Trophoblast cell (in vitro differentiated cells and primary cell): ENCODE measurements around the gene MYCBPAP.

Experiments used
- DNase-seq, 2 donors: peaks; one replicate each; pipeline ENCODE4 v3.0.0-alpha.2; 2016
- H2AFZ ChIP-seq: 2 replicates; pipeline ENCODE4 v1.6.1; 2013; ENCODE audit warnings: low read length, moderate library complexity, mild to moderate bottlenecking; ENCODE audit not compliant: insufficient read depth, poor library complexity
- H2AK5ac ChIP-seq: 2 replicates; pipeline ENCODE4 v1.6.1; 2013; ENCODE audit warnings: mild to moderate bottlenecking, low read length
- H2BK120ac ChIP-seq: 2 replicates; pipeline ENCODE4 v1.6.1; 2013; ENCODE audit warnings: low read length, mild to moderate bottlenecking, moderate library complexity; ENCODE audit not compliant: insufficient read depth, poor library complexity
- H2BK12ac ChIP-seq: 2 replicates; pipeline ENCODE4 v1.6.1; 2013; ENCODE audit warnings: mild to moderate bottlenecking, low read length, moderate library complexity
- H2BK5ac ChIP-seq: 2 replicates; pipeline ENCODE4 v1.6.1; 2013; ENCODE audit warnings: low read length, low read depth, moderate library complexity, mild to moderate bottlenecking; ENCODE audit not compliant: poor library complexity
- H3K14ac ChIP-seq: 2 replicates; pipeline ENCODE4 v1.6.1; 2013; ENCODE audit warnings: mild to moderate bottlenecking, low read length
- H3K18ac ChIP-seq: 2 replicates; pipeline ENCODE4 v1.6.1; 2013; ENCODE audit warnings: mild to moderate bottlenecking, low read length
- H3K23ac ChIP-seq: 2 replicates; pipeline ENCODE4 v1.6.1; 2013; ENCODE audit warnings: low read length
- H3K27ac ChIP-seq: 2 replicates; pipeline ENCODE4 v1.5.1; 2013; ENCODE audit warnings: low read depth, mild to moderate bottlenecking, inconsistent platforms, low read length, moderate library complexity
- H3K27me3 ChIP-seq: 2 replicates; pipeline ENCODE4 v1.6.1; 2013; ENCODE audit warnings: inconsistent platforms, mild to moderate bottlenecking, low read length, moderate library complexity; ENCODE audit not compliant: insufficient read depth
- H3K36me3 ChIP-seq, 2 experiments: 1 replicate in 1 of 2; 2 replicates in 1 of 2; pipeline ENCODE4 v1.6.1; 2013; ENCODE audit warnings: low read length in 2 of 2, mild to moderate bottlenecking in 2 of 2, moderate library complexity in 1 of 2; ENCODE audit not compliant: insufficient read depth in 2 of 2, control insufficient read depth in 1 of 2
- H3K4ac ChIP-seq: 2 replicates; pipeline ENCODE4 v1.6.1; 2013; ENCODE audit warnings: low read depth, mild to moderate bottlenecking, low read length, moderate library complexity
- H3K4me1 ChIP-seq, 2 experiments: 1 replicate in 1 of 2; 2 replicates in 1 of 2; pipeline ENCODE4 v1.6.1; 2013; ENCODE audit warnings: low read length in 2 of 2, mild to moderate bottlenecking in 2 of 2, moderate library complexity in 1 of 2; ENCODE audit not compliant: insufficient read depth in 2 of 2, control insufficient read depth in 1 of 2
- H3K4me2 ChIP-seq: 2 replicates; pipeline ENCODE4 v1.6.1; 2013; ENCODE audit warnings: inconsistent platforms, mild to moderate bottlenecking, low read length, moderate library complexity
- H3K4me3 ChIP-seq: 2 replicates; pipeline ENCODE4 v1.5.1; 2013; ENCODE audit warnings: mild to moderate bottlenecking, low read depth, low read length, inconsistent platforms
- H3K79me1 ChIP-seq: one replicate; pipeline ENCODE4 v1.6.1; 2013; ENCODE audit warnings: low read length
- H3K79me2 ChIP-seq: 2 replicates; pipeline ENCODE4 v1.6.1; 2013; ENCODE audit warnings: low read length, mild to moderate bottlenecking; ENCODE audit not compliant: control insufficient read depth, insufficient read depth, poor library complexity
- H3K9ac ChIP-seq: 2 replicates; pipeline ENCODE4 v1.6.1; 2013; ENCODE audit warnings: mild to moderate bottlenecking, low read length
- H3K9me3 ChIP-seq: 2 replicates; pipeline ENCODE4 v1.6.1; 2013; ENCODE audit warnings: low read depth, mild to moderate bottlenecking, control low read depth, inconsistent platforms, low read length; ENCODE audit not compliant: insufficient read depth
- H4K12ac ChIP-seq: 2 replicates; pipeline ENCODE4 v1.6.1; 2013; ENCODE audit warnings: low read depth, mild to moderate bottlenecking, low read length, moderate library complexity
- H4K8ac ChIP-seq: 2 replicates; pipeline ENCODE4 v1.6.1; 2013; ENCODE audit warnings: low read depth, mild to moderate bottlenecking, low read length, moderate library complexity
- H4K91ac ChIP-seq: one replicate; pipeline ENCODE4 v1.6.1; 2013; ENCODE audit warnings: low read depth, mild to moderate bottlenecking, low read length, moderate library complexity
- WGBS: extraction: QIAGEN DNeasy Blood & Tissue Kit; methylation state at CpG from one replicate; pipeline ENCODE4 v1.1.7; 2013; ENCODE audit warnings: missing lambda C conversion rate; ENCODE audit not compliant: insufficient read length, insufficient coverage; ENCODE audit errors: extremely low coverage; 5-methylcytosine and 5-hydroxymethylcytosine counted together

The MYCBPAP gene

DNA sequence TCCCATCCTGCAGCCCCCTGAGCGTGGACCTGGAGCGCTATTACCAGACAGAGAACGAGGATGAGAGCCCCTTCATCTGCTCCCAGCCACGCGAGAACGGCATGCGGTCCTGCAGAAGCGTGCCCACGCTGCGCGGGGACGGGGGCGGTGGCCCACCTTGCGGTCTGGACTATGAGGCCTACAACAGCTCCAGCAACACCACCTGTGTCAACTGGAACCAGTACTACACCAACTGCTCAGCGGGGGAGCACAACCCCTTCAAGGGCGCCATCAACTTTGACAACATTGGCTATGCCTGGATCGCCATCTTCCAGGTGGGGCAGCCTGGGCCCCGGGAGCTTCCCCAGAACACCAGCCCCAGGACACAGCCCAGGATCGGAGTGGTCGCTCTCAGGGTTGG is 64.3 kb downstream of the MYCBPAP start:
- H3K4me1 ChIP-seq: peaks cover 3% of the 10 kb centered on the region in 2 experiments
- no peaks in the 10 kb centered on the region for H3K36me3 ChIP-seq
- H2BK12ac ChIP-seq: no peak overlapping the region
- no peak overlapping the region for H2AFZ ChIP-seq
- H3K79me1 ChIP-seq: no peaks in the 10 kb centered on the region
- no peak for DNase-seq
- H2AK5ac ChIP-seq: no peak overlapping the region
- H4K8ac ChIP-seq: no peak overlapping the region
- peaks cover 3% of the 10 kb centered on the region for H3K9me3 ChIP-seq
- no peak overlapping the region for H4K91ac ChIP-seq
- H3K9ac ChIP-seq: no peak overlapping the region
- no peaks in the 10 kb centered on the region for H3K27me3 ChIP-seq
- no peak overlapping the region for H2BK120ac ChIP-seq
- H3K27ac ChIP-seq: no peak overlapping the region
- H3K4me3 ChIP-seq: no peak overlapping the region
- H3K18ac ChIP-seq: no peak overlapping the region
- H2BK5ac ChIP-seq: no peak overlapping the region
- H4K12ac ChIP-seq: no peak overlapping the region
- H3K4ac ChIP-seq: no peak overlapping the region
- H3K23ac ChIP-seq: no peak overlapping the region
- no peaks in the 10 kb centered on the region for H3K79me2 ChIP-seq
- H3K14ac ChIP-seq: no peak overlapping the region
- no CpG with 5 or more reads among the region's 20 CpGs for WGBS
- H3K4me2 ChIP-seq: no peak overlapping the region

- H3K27ac ChIP-seq: no peak overlapping the region
- no peak overlapping the region for H3K18ac ChIP-seq
- H2BK5ac ChIP-seq: no peak overlapping the region
- H3K36me3 ChIP-seq: no peaks in the 10 kb centered on the region
- no peaks in the 10 kb centered on the region for H3K27me3 ChIP-seq
- no peak overlapping the region for H2AK5ac ChIP-seq
- no peak overlapping the region for H4K12ac ChIP-seq
- H3K4me1 ChIP-seq: peaks cover 3% of the 10 kb centered on the region in 2 experiments
- H2AFZ ChIP-seq: no peak overlapping the region
- H4K91ac ChIP-seq: no peak overlapping the region
- peaks cover 3% of the 10 kb centered on the region for H3K9me3 ChIP-seq
- H3K4ac ChIP-seq: no peak overlapping the region
- H3K4me3 ChIP-seq: no peak overlapping the region
- no peaks in the 10 kb centered on the region for H3K79me2 ChIP-seq
- no peak overlapping the region for H4K8ac ChIP-seq
- H3K79me1 ChIP-seq: no peaks in the 10 kb centered on the region
- no peak overlapping the region for H3K4me2 ChIP-seq
- no CpG with 5 or more reads among the region's 12 CpGs for WGBS
- H3K14ac ChIP-seq: no peak overlapping the region
- DNase-seq: no peak
- H2BK120ac ChIP-seq: no peak overlapping the region
- no peak overlapping the region for H3K9ac ChIP-seq
- no peak overlapping the region for H2BK12ac ChIP-seq
- H3K23ac ChIP-seq: no peak overlapping the region
Measured at GRCh38 chr17:50573866-50574611, 65.8 kb downstream of the MYCBPAP start.

DNA sequence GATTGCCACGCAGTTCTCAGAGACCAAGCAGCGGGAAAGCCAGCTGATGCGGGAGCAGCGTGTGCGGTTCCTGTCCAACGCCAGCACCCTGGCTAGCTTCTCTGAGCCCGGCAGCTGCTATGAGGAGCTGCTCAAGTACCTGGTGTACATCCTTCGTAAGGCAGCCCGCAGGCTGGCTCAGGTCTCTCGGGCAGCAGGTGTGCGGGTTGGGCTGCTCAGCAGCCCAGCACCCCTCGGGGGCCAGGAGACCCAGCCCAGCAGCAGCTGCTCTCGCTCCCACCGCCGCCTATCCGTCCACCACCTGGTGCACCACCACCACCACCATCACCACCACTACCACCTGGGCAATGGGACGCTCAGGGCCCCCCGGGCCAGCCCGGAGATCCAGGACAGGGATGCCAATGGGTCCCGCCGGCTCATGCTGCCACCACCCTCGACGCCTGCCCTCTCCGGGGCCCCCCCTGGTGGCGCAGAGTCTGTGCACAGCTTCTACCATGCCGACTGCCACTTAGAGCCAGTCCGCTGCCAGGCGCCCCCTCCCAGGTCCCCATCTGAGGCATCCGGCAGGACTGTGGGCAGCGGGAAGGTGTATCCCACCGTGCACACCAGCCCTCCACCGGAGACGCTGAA is 67.5 kb downstream of the MYCBPAP start:
- no peaks in the 10 kb centered on the region for H3K4me1 ChIP-seq
- H3K36me3 ChIP-seq: no peaks in the 10 kb centered on the region
- no peak overlapping the region for H4K91ac ChIP-seq
- H2AFZ ChIP-seq: no peak overlapping the region
- no peak overlapping the region for H3K9ac ChIP-seq
- no peak overlapping the region for H4K8ac ChIP-seq
- no peak overlapping the region for H2BK12ac ChIP-seq
- H3K4ac ChIP-seq: no peak overlapping the region
- H3K4me2 ChIP-seq: no peak overlapping the region
- no peak overlapping the region for H2AK5ac ChIP-seq
- H3K23ac ChIP-seq: no peak overlapping the region
- H3K27me3 ChIP-seq: no peaks in the 10 kb centered on the region
- no peak overlapping the region for H2BK120ac ChIP-seq
- H3K79me2 ChIP-seq: no peaks in the 10 kb centered on the region
- no peak overlapping the region for H3K4me3 ChIP-seq
- H3K14ac ChIP-seq: no peak overlapping the region
- H3K79me1 ChIP-seq: no peaks in the 10 kb centered on the region
- no CpG with 5 or more reads among the region's 33 CpGs for WGBS
- H3K9me3 ChIP-seq: peaks cover 3% of the 10 kb centered on the region
- H3K27ac ChIP-seq: no peak overlapping the region
- no peak overlapping the region for H2BK5ac ChIP-seq
- DNase-seq: peak; percentile 62 to 70
- no peak overlapping the region for H4K12ac ChIP-seq
- H3K18ac ChIP-seq: no peak overlapping the region

GRCh38 chr17:50576864-50577263 is 68.6 kb downstream of the MYCBPAP start:
- Histone ChIP-seq H2AK5ac (no peak overlapping the region), H3K4ac (no peak overlapping the region), H4K8ac (no peak overlapping the region), H3K27me3 (no peaks in the 10 kb centered on the region), H3K4me1 (no peaks in the 10 kb centered on the region), H3K9me3 (peaks cover 2% of the 10 kb centered on the region), H2AFZ (no peak overlapping the region), H3K4me2 (no peak overlapping the region), H2BK12ac (no peak overlapping the region), H3K23ac (no peak overlapping the region), H3K14ac (no peak overlapping the region), H2BK5ac (no peak overlapping the region), H3K27ac (no peak overlapping the region), H3K9ac (no peak overlapping the region), H3K18ac (no peak overlapping the region), H3K36me3 (no peaks in the 10 kb centered on the region), H4K91ac (no peak overlapping the region), H4K12ac (no peak overlapping the region), H3K4me3 (no peak overlapping the region), H3K79me1 (no peaks in the 10 kb centered on the region), H2BK120ac (no peak overlapping the region), H3K79me2 (no peaks in the 10 kb centered on the region)
- DNase-seq: no peak
- WGBS: no CpG with 5 or more reads among the region's 13 CpGs
